Measurements from ENCODE around the gene FBXO42. TPM values are rescaled to one million over a fixed set of nuclear protein-coding genes. Genes with fewer than 3 reads are reported as not detected.

FBXO42 gene
- total RNA-seq (2022; extraction: Qiagen RNA extraction): 7.6 to 9.9 TPM (median 9.3 TPM) in 5 replicates

DNA sequence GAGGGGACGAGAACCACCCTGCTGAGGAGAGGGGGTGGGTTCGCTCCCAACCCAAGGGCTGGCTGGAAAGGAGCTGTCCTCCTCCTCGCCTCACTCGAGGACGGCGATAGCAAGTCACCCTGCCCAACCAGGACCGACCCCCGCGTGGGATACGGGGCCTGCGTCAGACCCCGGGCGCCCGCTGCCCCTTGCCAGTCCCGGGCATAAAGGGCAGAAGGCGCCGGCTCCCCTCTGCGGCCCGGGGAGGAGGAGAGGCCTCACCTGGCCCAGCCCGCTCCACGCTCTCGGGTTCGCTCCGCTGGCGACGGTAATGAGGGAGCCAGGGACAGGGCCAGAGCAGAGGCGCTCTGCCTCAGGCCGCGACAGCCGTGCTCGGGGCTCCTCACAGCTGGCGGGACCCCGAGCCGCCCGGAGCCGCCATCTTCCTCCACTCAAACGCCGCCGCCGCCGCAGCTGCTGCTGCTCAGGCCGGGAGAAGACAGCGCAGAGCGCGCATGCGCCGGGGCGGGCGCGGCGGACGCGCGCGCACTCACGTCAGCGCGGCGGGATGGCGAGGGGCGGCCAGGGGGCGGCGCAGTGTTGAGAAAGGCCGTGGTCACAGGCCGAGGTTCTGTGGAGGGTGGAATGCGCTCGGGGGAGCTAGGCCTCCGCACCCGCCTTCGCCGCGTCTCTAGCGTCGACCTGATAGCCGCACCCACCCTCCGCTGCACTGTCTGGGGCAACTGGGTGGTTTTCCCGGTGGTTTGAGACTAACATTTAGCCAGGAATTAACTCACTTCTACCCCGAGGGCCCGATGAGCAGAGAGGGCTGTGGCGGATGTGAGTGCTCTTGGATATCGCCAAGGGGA, at the start of gene FBXO42:
Gene FBXO42 (minus strand): TSS at position 487 of the 848 bp plus-strand sequence. CDS start 37,062 bp downstream, outside the sequence.

DNA sequence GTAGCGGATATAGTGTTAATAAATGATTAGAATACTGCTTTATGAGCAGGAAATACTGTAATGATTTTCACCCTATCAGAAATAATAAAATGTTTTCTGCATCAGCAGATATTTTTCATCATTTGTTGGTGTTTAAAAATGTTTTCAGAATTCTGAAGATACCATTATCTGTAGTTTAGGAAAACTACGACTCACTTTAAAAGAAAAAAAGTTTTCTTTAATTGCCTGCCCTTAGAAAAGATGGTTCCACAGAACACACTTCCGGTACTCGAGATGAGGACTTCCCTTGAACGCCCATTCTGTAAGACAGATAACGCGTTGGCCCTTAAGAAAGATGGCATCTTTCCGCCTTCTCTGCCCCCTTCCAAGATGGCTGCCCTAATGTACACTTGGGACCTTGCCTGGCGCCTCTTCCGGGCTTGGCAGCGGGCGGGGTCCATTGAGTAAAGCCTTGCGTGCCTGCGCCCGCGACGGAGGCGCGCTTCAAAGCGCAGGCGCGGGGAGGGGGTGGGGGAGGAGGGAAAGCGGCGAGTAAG, 14.5 kb upstream of the FBXO42 start, which contains the start of gene SZRD1:
Gene SZRD1 (plus strand): TSS at position 521 of the 536 bp plus-strand sequence. CDS start 16 bp downstream, outside the sequence.

DNA sequence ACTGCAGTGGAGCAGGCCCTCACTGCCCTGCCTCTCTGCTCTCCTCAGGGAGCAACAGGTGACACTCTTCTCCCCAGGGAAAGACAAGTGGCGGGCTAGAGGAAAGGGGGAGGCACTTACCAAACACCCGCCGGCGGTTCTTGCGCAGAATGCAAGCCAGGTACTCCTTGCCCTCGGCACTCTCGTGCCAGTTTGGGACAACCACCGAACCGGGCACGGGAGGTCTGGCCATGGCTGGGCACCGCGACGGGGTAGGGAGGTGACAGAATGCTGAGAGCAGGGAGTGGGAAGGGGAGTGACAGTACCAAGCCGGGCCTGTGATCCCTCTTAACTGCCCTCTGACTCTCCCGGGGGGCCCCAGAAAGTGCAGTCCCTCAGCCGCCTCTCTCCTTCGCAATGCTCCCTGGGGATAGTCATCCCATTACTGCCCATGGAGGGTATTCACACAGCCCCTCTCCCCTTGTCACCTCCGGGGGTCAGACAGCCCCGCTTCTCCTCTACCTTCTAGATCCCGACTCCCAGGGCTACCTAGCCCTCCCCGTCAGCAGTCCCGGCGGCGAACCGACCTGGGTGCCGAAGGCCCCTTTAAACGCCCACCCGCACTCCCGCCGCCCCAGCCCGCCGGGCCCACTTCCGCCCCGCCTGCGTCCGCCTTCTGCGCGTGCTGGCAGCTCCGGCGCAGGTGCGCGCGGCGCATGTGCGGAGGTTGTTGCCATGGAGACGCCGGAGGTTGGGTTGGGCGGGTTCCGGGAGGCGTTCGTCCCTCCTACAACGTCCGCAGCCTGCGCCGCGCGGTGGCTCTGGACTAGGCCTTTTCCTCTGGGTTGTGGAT, 115.6 kb downstream of the FBXO42 start, which contains the start of gene CPLANE2:
Gene CPLANE2 (minus strand): TSS at position 673 of the 832 bp plus-strand sequence. CDS start 441 bp downstream, at position 232.

DNA sequence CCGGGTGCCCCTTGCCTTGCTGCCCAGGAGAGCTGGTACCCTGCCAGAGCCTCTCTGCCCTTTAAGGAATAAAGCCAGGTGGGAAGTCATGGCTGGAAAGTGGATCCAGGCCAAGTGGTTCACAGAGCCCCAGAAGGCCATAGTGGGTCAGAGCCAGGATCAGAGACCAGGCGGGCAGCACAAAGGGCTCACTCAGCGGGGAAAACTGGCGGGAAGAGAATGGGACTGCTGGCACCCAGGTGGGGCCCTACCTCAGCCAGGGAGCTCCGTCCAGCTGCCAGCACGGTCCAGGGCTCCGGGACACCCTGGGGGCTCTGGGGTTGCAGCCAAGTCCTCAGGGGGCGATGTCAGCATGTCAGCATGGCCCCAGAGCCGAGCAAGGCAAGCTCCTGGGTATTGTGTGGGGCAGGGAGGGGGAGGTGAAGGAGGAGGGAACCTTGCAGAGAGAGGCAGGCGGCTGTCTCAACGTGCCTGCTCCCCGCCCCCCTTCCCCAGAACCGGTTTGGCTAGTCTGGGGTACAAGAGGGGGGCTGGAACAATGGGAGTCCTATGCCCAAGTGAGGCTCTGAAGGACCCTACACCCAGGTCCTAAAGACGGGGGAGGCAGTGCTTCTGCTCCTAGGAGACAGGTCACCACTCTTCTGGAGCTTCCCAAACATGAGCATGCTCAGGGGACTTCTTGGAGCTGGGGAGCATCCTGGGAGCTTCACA, 139.9 kb downstream of the FBXO42 start, which contains the start of gene ARHGEF19:
Gene ARHGEF19 (minus strand): TSS at position 402 of the 711 bp plus-strand sequence. CDS start 3,598 bp downstream, outside the sequence.

Other genes starting within 250 kb of the FBXO42 start
- 98.7 to 150 TPM (median 137 TPM) in 5 replicates for gene EPHA2, start 196.4 kb downstream of the FBXO42 start, total RNA-seq (2022; extraction: Qiagen RNA extraction)
- gene ARHGEF19, start 139.8 kb downstream of the FBXO42 start, total RNA-seq (2022; extraction: Qiagen RNA extraction): 5.3 to 6.6 TPM (median 6.2 TPM) in 5 replicates
- gene CPLANE2, start 115.3 kb downstream of the FBXO42 start, total RNA-seq (2022; extraction: Qiagen RNA extraction): 2.5 to 4.5 TPM (median 3.2 TPM) in 5 replicates
- gene SZRD1, start 14.8 kb upstream of the FBXO42 start, total RNA-seq (2022; extraction: Qiagen RNA extraction): 75.9 to 96.3 TPM (median 87.8 TPM) in 5 replicates
- gene SPATA21, start 84.9 kb upstream of the FBXO42 start, total RNA-seq (2022; extraction: Qiagen RNA extraction): 0.07 to 0.22 TPM in 2 of 5 replicates, not detected in the others
- gene NECAP2, start 88.2 kb upstream of the FBXO42 start, total RNA-seq (2022; extraction: Qiagen RNA extraction): 39.0 to 44.2 TPM (median 40.0 TPM) in 5 replicates
- gene RNU1-1, start 161.8 kb upstream of the FBXO42 start, total RNA-seq (2022; extraction: Qiagen RNA extraction): not detected in 5 replicates